H1 (cell line): ENCODE measurements around the gene TCN2.

ENCODE experiments used
- CHD1 ChIP-seq: IDR thresholded peaks from 2 replicates; pipeline ENCODE4 v1.6.1; 2012; ENCODE audit warnings: low read depth, low read length, improper control_type of control experiment
- SP1 ChIP-seq: IDR thresholded peaks from 2 replicates; pipeline ENCODE4 v1.6.1; 2011; ENCODE audit warnings: low read depth, low read length

DNA sequence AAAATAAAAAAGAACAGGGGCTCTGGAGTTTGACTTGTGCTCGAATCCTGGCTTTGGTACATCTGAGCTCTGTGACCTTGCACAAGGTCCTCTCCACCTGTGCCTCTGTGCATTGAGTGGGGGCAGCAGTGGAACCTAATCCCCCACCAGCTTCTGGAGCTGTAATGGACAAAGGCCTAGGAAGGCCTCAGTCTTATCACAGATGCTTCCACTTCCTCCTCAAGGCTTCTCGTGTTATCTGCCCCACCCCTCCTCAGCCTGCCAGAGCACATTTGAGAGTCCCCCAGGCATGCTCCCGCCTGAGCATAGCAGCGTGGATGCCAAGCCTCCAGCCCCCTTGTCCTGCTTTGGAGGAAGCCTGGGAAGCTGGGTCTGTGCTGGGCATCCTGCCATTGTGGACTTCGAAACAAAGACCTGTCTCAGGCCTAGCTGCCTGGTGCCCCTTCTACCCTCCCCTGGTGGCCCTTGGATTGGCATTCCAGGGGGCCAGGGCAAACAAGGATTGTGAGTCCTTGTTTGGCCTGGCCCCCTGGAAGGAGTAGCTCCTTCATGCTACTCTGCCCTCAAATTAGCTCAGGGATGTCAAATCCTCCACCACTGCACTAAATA is 43.6 kb downstream of the TCN2 start:
- TF ChIP-seq CHD1 (no peak), SP1 (no peak)
